GM19452 (cell line): Measurements from ENCODE around the gene UST.
"Not testable (repeated sequence)": the region's sequence is repeated elsewhere in the genome, so short reads cannot be mapped to it uniquely, and the experiment has no call there.

Experiments
- ATAC-seq: cut with Tn5 transposase; IDR thresholded peaks from one replicate; pipeline ENCODE4 v1.9.1; 2021; ENCODE audit not compliant: unreplicated experiment

The UST gene

DNA sequence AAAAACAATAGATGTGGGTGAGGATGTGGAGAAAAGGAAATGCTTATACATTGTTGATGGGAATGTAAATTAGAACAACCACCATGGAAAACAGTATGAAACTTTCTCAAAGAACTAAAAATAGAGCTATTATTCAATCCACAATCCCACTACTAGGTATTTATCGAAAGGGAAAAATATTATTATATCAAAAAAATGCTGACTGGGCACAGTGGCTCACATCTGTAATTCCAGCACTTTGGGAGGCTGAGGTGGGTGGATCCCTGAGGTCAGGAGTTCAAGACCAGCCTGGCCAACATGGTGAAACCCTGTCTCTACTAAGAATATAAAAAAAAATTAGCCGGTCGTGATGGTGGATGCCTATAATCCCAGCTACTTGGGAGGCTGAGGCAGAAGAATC is 357.1 kb downstream of the UST start:
- ATAC-seq: not testable (repeated sequence)

- ATAC-seq: no peak
These were observed 360.7 kb downstream of the UST start for GRCh38 chr6:149107520-149107919.

GRCh38 chr6:149108038-149108748 is 361.4 kb downstream of the UST start:
- no peak for ATAC-seq

DNA sequence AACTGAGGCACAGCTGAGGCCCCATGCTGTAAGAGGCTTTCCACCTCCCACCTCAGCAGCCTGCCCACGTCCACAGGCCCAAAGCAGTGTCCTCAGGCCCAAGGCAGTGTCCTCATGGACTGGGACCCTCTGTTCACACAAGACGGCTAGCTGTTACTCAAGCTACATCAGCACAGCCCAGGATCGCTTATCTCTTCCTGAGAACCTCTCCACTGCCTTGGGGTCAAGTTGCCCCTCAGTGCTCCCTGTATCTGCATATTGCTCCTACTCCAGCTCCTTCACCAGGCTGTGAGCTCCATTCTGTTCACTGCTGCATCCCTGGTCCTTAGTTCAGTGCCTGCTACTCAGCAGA is 361.9 kb downstream of the UST start:
- no peak for ATAC-seq

GRCh38 chr6:149109397-149110070 is 362.7 kb downstream of the UST start:
- no peak for ATAC-seq

- ATAC-seq: no peak
These were observed 364.8 kb downstream of the UST start for GRCh38 chr6:149111556-149112115.

GRCh38 chr6:149112976-149113375 is 366.1 kb downstream of the UST start:
- no peak for ATAC-seq

- no peak for ATAC-seq
These were observed 367.3 kb downstream of the UST start for GRCh38 chr6:149114167-149114566.

GRCh38 chr6:149118737-149119653 is 372.2 kb downstream of the UST start:
- ATAC-seq: no peak

DNA sequence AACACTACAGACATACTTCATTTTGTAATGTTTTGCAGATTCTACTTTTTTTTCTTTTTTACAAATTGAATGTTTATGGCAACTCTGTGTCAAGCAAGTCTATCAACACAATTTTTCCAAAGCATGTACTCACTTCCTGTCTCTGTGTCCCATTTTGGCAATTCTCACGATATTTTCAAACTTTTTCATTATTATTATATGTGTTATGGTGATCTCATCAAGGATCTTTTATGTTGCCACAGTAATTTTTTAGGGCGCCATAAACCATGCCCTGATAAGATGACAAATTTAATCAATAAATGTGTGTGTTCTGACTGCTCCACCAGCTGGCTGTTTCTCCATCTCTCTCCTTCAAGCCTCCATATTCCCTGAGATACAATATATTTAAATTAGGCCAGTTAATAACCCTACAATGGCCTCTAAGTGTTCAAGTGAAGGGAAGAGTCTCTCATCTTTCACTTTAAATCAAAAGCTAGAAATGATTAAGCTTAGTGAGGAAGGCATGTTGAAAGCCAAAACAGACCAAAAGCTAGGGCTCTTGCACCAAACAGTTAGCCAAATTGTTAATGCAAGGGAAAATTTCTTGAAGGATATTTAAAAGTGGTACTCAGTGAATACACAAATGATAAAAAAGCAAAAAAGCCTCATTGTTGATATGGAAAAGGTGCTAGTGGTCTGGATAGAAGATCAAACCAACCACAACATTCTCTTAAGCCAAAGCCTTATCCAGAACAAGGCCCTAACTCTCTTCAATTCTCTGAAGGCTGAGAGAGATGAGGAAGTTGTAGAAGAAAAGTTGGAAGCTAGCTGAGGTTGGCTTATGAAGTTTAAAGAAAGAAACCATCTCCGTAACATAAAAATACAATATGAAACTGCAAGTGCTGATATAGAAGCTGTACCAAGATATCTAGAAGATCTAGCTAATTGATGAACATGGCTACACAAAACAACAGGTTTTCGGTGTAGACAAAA is 376.3 kb downstream of the UST start:
- no peak for ATAC-seq

- ATAC-seq: no peak
These were observed 378.5 kb downstream of the UST start for GRCh38 chr6:149125309-149125708.
